Activated T-cell treated with anti-CD3 and anti-CD28 coated beads for 1 hour (primary cell): Measurements from ENCODE around the gene PDE4D.

Source experiments
- DNase-seq: peaks from one replicate; pipeline ENCODE4 v3.0.0-alpha.2; 2020; ENCODE audit warnings: low read depth

The PDE4D gene

DNA sequence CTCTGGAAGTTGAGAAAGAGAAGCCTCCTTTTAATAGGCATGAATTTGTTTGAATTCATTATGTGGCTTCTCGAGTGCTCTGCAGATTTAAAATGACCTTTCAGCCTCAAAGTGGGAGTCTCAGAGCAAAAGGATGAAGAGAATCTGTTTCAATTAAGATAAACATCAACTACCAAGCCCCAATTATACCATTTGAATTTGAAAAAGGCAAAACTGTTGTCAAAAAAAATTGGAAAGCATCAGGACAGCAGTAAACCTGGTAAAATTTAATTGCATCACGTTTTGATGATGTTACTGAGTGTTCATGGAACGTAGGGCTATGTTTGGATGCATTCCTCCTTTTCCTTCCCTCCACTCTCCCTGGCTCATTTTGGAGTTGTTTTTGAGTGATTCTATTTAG is 637.2 kb downstream of the PDE4D start:
- no peak for DNase-seq

DNA sequence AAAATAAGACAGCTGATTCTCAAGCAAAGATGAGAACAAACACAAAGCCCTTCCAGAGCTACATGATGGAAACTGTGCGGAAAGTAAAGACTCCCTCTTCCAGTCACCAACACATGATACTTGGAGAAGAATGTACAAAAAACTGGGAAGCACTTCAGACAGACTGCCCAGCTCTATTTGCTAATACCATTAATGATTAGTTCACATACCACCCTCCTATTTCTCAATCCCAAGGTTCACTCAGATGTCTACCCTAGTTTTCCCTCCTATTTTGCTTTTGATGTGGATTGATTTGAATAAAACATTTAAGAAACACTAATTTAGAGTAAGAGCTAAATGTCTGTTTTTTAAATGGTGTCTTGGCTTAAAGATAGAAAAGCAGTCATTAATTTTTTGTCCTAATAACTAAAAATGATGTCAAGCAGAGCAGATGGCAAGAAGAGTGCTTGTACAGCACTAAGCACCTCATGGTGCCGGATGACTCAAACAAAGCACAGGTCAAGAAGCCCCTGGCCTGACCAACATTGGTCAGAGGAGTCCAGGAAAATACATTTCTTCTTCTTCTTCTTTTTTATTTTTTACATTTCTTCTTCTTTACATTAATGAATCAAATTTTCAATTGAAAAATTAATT is 639.4 kb downstream of the PDE4D start:
- no peak for DNase-seq

DNA sequence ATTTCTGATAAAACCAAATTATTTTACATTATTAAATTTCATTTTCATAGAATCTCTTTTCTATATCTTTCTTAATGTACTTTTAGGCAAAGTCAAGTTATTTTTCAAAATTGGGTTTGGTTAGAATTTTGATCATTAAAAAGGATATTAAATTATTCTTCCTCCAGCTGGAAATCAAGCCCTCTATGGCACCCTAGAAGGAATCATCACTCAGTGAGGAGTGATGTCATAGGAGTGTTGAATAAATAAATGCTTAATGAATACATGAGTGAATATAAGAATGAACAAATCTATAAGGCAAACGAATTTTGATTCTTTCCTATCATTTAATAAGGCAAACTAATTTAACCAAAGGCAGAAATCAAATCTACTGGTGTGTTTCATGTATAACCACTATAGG is 639.9 kb downstream of the PDE4D start:
- no peak for DNase-seq

DNA sequence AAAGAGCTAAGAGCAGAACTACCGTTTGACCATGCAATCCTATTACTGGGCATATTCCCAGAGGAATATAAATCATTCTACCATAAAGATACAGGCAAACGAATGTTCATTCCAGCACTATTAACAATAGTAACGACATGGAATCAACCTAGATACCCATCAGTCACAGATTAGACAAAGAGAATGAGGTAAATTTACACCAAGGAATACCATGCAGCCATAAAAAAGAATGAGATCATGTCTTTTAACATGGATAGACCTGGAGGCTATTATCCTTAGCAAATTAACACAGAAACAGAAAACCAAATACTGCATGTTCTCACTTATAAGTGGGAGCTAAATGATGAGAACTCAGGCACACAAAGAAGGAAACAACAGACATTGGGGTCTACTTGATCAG is 641.9 kb downstream of the PDE4D start:
- DNase-seq, result no peak

DNA sequence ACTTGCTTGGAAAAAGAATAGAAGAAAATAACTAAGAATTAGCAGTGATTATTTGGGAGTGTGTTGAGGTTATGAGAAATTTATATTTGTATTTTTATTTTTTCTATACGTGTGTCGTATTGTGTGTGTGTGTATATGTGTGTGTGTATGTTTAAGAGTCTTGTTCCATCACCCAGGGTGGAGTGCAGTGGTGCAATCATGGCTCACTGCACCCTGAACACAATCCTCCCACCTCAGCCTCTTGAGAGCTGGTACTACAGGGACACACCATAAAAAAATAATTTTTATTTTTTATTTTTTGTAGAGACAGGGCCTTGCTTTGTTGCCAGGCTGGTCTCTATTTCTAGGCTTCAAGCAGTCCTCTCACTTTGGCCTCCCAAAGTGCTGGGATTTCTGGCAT is 643.8 kb downstream of the PDE4D start:
- no peak for DNase-seq

DNA sequence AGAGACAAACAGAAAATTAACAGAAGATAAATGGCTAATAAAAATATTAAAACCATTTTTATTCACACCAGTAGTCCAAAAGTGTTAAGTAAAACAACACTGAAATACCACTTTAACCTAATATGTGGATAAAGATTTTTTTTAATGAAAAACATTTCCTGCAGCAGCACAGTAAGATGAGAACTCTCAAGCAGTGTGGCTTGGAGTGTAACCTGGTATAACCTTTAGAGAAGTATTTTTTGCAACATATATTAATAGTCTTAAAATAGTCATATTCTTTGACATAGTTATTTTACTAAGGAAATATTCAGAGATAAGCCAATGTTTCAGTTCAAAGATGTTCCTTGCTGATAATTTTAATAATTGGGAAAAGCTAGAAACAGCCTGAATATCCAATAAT is 644.4 kb downstream of the PDE4D start:
- DNase-seq, result no peak

DNA sequence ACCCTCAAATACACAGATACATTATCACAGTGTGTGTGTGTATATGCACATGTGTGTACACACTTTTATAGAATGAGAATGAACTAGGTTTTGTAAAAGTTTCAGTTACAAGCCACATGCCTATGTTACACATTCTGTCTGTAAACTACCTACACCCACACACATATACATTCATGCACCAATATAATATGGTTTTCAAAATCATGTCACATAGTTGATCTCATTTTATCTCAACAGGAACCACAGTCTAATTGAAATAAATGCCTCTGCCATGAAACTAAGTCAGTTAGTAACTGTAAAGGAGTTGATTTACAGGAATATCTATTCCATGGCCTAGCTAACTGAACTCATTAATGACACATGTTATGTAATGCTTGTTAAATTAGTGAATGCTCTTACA is 646.6 kb downstream of the PDE4D start:
- no peak for DNase-seq

DNA sequence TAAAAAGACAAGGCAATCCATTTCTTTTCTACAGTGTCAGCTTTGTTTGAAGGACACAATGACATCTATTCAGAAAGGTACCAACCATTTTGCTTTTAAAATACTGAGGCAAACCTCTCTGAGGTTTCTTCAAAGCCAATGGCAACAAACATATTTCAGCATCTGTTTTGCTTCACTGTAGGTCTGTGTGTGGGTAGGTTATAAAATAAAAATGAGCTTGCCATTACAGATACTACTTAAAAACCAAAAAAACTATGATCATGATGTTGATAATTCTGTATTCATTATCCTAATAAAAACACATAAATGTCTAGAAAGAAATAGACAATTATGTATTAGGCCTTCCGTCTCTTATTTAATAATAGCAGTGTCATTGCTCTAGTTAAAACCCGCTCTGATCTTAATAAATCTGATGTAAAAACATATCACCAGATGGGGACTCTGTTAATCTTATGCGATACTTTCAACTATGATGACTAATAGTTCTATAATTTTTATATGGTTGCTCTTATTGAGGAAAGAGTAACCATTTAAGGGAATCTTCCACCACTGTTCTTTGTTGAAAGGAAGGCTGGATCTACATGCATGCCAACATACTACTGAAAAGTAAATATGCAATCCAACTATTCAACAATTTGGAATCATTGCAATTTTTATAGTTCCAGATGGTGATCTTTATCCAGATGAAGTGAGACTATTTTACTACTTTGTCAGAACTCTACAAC is 647.2 kb downstream of the PDE4D start:
- no peak for DNase-seq

DNA sequence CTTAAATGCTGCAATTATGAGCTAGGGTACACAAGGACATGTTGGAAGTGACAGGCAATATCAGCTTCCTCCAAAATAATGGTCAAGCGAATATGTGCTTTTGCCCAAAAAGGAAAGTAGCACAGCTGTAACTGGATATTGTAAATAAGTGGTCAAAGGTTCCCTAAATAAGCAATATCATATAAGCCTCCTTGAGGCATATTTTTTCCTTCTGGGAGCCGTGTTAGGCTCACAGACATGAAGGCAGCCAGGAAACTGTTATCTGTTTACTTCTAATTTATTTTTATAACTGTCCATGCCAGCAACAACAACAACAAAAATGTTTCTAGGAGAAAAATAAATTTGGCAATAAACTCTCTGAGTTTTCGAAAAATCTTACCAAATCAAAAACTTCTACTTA is 648.3 kb downstream of the PDE4D start:
- DNase-seq, result no peak

DNA sequence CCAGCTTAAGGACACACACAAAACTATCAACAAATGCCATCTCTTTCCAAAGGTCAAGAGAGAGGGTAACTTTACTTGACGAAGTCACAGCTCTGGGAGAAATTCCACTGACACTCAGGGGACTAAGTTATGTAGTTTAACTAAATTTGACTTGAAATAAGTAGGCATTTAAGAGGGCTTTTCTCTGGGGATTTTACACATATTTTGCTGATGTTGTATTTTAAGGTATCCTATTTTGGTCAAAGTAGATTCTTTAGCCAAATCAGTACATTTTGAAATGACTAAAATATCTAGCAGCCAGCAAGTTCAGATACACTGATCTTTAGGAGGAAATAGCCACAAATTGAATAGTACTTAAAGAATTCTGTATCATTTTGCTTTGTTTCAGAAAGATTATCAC is 652.0 kb downstream of the PDE4D start:
- no peak for DNase-seq

DNA sequence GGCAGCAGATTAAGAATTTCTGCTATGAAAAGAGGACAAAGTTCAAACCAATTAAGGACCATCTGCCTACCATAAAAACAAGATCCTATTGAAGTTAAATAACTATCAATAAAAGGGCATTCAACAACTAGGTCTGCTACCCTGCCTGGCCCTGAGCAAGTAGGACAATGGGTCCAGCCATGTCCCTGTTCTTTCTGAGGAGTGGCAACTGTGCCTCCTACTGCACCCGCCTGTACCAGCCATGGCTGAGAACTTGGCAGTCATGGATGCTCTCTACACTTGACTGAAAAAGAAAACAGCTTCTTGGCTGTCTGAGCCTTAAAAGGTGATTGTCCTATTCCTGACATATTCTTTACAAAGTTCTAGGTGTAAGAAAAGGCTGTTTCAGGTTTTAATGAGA is 652.4 kb downstream of the PDE4D start:
- DNase-seq, result no peak

DNA sequence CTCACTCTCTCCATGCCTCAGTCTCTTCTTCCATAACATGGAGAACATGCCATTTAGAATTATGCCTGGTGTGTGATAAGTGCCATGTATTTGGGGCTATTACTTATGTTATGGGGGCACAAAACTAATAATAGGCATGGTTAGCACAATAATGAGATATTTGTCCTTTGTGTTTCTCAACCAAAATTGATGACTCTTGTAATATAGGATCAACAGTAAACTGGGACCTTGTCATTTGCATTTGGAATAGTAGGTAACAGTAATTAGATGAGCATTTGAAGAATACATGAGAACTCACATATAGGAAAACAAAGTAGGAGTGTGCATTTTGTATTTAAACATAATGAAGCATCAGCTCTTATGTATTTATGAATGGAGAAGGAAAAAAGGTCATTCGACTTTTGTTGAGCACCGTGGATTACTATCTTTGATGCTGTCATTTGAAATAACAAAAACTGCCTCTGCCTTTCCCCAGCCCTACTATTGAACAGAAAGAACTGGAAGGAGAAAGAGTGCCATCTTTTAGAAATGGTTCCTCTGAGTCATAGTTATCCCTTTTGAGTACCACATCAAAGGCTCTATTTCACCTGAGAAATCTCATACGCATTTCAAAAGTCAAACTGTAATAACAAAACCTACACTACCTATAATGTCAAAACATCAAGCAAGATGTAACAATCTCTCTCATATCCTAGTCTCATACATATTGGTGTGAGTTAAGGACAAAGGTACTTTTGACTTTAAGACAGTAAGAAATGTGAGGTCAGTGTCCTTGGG is 655.2 kb downstream of the PDE4D start:
- DNase-seq, result no peak

DNA sequence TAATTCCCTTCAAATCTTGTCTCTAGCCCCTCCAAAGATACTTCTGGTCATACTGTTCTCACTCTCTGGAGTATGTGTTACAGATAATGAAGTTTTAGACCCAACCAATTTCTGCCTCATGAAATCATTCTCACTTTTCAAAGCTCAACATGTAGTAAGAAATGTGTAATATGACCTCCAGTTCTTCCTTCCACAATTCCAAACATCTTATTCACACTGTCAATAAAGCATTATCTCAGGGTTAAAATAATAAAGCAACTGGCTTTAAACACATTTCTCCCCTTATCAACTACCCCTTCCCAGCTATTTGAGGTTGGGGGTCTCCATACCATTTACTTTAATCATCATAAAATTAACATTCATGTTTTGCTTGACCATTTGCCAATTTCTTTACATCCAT is 656.5 kb downstream of the PDE4D start:
- DNase-seq, result no peak

DNA sequence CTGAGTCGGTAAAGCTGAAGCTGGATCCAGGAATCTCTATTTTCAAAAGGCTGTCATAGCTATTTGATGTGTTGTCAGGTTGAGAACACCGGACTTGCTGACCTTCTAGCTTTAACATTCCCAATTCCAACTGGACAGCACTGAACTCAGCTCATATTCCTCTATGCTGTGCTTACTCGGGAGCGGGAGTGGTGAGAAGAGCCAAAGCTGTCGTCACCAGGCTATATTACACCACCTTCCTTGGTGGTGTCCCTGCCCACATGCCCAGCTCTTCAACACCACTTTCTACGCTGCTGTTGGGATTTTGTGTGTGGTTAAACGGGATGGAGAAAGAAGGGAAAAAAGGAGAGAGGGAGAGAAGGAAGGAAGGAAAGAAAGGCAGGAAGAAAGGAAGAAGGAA is 657.1 kb downstream of the PDE4D start:
- DNase-seq, result no peak

DNA sequence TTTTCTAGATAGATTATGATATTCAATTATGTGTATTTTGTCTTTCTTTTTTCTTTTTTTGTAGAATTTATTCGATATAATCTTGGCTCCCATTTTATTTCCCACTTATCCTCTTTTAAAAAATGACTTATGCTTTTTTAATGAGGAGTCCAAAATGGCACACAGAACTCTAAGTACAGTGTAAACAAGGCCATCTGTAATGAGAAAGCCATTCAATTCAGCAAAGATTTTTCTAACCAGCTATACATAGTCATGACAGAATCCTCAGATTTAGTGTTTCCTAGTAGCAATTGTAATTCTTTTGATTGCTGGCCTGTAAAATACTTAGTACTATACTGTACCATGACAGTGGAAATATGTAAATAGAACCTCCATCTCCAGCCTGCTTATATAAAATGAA is 659.3 kb downstream of the PDE4D start:
- DNase-seq, result no peak

DNA sequence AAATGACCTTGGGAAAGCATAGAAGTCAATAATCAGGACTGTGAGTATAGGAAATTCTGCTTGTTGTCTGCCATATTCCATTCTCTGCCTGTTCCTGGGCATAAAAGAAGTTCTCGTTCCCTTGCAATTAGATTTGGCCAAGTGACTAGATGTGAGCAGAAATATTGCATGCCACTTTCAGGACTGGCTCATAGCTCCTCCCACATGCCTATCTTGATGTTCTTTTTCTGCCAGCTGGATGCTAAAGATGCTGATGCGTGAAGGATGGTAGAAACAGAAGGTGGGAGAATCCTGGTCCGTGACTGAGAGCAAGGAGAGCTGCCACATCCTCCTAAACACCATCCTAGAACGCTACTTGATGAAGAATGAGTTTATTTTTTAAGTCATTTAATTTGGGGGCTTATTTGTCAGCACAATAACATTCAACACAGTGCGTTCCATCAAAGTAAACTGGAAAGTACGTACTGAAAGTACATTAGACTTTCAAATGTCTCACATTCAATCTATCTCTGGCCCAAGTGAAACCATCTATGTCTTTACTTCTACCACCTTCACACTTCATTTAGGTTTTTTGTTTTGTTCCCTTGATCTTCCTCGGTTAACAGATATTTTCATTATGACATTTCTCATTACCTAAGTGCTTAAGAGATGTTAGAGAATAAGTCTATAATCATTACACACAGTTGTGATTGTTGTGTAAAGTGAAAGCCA is 662.1 kb downstream of the PDE4D start:
- DNase-seq, result no peak

DNA sequence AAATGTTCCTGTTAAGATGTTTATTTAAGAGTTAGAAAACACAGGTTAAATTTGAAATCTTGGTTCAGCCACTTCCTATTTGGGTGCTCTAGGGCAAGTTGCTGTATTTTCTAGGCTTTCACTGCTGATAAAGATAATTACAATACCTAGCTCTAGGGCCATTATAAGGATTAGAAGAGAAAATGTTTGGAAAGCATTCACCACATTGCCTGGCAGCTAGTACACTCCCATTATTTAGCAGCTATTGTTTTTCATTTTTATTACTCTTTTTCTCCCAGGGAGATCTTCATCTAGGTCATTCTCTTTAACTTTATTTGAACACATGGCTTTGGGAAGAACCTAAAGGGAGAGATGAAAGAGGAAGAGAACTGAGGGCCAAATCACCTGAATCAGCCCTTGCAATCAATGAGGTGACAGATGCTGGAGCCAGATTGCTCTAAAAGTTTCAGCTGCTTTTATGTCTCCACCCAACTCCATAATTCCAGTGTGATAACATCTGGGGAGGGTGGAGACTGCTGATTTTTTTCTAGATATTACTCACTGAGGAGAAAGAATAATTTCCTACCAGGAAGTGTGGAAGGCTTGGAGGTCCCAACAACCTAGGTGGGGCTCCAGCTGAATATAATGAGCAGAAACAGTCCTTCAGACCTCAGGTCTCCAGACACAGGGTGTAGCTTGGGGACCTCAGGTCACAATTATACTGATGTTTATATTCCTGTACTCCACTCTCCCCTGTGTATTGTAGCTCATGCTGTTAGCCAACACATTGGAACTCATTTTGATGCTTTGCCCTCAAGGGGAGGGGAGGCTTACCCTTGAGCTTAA is 670.6 kb downstream of the PDE4D start:
- no peak for DNase-seq

DNA sequence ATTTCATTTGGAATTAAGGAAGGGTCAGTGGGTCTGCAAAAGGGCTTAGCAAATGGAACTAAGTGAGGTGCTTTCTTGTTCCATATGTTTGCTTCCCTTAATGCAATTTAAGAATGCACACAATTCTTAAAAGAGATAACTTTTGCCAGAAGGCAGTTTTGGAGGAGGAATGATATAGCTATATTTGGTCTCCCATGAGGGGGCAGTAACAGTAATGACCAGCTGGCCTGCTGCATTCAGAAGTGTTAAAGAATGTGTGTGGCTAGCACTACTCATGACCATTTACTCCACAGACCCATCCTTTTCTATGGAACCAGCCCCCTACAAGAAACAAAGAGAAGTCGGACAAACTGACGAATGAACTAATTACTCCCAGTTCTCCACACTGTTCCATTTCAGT is 671.8 kb downstream of the PDE4D start:
- no peak for DNase-seq

DNA sequence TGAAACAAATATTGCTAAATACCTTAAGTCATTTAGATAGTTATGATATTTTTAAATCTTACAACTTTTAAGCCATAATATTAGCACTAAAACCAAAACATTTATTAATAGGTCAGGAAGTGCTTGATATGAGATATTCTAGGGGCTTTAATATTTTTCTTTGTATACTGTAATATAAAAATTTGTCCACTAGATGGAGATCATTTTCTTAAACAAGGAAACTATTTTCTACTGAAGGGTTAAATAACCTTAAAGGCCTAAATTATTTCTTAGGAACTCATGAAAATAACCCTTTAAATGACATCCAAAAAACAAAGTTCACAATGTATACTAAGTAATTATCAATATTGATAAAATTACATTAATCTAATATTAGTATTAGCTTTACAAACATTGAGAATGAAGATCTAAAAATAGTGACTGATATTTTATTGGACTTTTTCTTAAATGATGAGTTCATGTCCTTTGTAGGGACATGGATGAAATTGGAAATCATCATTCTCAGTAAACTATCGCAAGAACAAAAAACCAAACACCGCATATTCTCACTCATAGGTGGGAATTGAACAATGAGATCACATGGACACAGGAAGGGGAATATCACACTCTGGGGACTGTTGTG is 675.0 kb downstream of the PDE4D start:
- DNase-seq, result no peak

DNA sequence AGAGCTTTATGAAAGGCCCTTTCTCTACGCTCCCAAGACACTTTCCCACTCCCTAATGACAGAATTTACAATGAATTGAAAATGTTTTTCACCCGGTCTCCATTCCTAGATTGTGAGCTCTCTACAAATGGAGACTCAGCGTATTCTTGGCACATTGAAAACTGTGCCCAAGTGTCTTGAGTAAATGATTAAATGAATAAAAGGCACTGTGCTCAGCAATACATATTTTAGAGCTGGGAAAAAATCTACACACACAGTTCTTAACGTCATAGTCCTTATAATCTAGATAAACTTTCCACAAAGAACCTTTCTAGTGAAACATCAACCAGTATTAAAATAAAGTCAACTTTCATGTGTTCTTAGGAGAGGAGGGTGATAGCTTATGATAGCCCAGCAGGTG is 676.7 kb downstream of the PDE4D start:
- DNase-seq, result no peak

DNA sequence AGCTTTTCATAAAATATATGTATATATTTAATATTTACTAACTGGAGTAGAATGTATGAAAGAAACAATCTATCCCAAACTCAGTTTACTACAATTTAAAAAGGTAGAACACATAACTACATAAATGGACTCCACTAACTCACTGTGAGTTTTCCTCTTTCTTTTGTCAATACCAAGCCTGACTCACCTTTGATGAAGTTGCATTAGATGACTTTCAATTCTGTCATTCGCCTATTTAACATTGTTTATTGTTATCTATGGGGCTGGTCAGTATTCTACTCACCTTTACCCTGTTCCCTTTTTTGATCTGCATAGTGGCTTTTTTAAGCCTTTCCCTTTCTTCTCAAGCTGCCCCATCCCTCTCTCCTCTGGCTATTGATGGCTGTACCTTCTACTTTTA is 680.9 kb downstream of the PDE4D start:
- DNase-seq, result no peak
